GM18951 (cell line): ENCODE data around the gene RHBDD2.
"Not testable (repeated sequence)": the region's sequence is repeated elsewhere in the genome, so short reads cannot be mapped to it uniquely, and the experiment has no call there.

ENCODE experiments used
- POLR2A ChIP-seq: IDR thresholded peaks from 4 replicates; pipeline ENCODE4 v1.6.1; 2011; ENCODE audit warnings: mild to moderate bottlenecking; ENCODE audit not compliant: insufficient read length, insufficient read depth; ENCODE audit errors: extremely low read depth
- in situ Hi-C: fragments of 300-500 bp; cut with MboI; formaldehyde crosslinking; loops from one replicate; pipeline ENCODE4 v1.12.0; 2022; ENCODE audit warnings: low sequenced_read_pairs, mixed read lengths, inconsistent platforms; ENCODE audit not compliant: unreplicated experiment

Gene RHBDD2

GRCh38 chr7:75875113-75876080 is 3.4 kb upstream of the RHBDD2 start:
- TF ChIP-seq POLR2A: no peak
- in situ Hi-C loops: no loop called here

GRCh38 chr7:75876126-75876881 is 2.5 kb upstream of the RHBDD2 start:
- no peak for TF ChIP-seq POLR2A
- in situ Hi-C loops: no loop called here

DNA sequence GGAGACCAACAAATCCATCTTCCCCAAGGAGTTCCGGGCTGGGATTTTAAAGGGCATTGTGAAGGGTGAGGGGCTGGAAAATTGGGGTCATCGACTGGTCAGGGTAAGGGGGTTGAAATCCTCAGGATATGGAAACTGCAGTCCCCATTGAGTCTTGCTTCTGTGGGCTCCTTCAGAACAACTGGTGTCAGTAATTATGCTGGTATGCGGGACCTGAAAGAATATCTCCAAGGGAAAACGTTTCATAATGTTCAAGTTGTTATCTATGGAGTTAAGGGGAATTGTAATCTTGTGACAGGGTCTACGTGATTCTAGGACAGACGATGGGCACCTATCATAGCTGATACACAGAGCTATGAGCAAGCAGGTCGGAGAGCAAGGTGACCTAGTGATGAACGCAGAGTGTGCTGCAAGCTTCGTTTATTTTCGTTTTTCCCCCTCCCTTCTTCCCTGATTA is 494 bp upstream of the RHBDD2 start:
- in situ Hi-C loops: no loop called here

GRCh38 chr7:75879771-75880184 is 944 bp downstream of the RHBDD2 start:
- in situ Hi-C loops: no loop called here
- no peak for TF ChIP-seq POLR2A

More for the DNA sequence above, 494 bp upstream of the RHBDD2 start:
- TF ChIP-seq POLR2A: no peak

- no peak for TF ChIP-seq POLR2A
- in situ Hi-C loops: no loop called here
Observed at GRCh38 chr7:75880242-75880641, 1.4 kb downstream of the RHBDD2 start.

DNA sequence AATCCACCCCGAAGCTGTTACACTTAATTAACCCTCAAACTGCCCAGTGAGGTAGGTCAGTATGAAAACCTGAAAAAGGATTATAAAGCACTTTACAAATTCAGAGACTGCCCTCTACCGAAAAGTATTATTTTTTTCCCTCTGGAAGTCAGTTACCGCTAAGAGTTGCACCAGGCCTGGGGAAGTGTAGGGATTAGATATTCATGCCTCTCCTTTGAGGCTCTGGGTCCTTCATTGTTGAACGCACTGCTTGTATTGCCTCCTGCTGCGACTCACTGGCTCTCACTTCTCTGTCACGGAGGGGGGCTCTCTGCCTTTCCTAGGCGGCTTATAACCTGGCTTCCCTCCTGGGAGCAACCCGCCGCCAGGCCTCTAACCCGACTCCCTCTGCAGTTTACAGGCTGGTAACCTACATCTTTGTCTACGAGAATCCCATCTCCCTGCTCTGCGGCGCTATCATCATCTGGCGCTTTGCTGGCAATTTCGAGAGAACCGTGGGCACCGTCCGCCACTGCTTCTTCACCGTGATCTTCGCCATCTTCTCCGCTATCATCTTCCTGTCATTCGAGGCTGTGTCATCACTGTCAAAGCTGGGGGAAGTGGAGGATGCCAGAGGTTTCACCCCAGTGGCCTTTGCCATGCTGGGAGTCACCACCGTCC is 2.7 kb downstream of the RHBDD2 start:
- TF ChIP-seq POLR2A: no peak
- in situ Hi-C loops: no loop called here

GRCh38 chr7:75883265-75883824 is 4.5 kb downstream of the RHBDD2 start:
- in situ Hi-C loops: not testable (repeated sequence)

GRCh38 chr7:75884476-75884875 is 5.6 kb downstream of the RHBDD2 start:
- TF ChIP-seq POLR2A: no peak
- in situ Hi-C loops: no loop called here

DNA sequence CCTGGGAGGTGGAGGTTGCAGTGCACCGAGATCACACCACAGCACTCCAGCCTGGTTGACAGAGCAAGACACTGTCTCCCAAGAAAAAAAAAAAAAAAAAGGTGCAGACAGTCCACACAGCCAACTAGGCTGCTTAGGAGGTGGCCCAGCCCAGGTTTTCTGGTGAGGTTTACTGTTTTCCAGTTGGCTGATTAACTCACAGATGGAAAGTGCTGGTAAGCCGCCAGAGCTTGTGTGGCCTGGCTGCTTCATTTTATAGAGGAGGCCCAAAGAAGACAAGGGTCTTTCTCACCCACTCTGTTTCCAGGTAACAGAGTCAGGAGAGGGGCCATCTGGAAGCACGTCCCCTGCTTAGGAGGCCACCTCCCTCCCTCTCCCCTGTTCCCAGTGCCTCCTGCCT is 6.2 kb downstream of the RHBDD2 start:
- no peak for TF ChIP-seq POLR2A
- in situ Hi-C loops: no loop called here

DNA sequence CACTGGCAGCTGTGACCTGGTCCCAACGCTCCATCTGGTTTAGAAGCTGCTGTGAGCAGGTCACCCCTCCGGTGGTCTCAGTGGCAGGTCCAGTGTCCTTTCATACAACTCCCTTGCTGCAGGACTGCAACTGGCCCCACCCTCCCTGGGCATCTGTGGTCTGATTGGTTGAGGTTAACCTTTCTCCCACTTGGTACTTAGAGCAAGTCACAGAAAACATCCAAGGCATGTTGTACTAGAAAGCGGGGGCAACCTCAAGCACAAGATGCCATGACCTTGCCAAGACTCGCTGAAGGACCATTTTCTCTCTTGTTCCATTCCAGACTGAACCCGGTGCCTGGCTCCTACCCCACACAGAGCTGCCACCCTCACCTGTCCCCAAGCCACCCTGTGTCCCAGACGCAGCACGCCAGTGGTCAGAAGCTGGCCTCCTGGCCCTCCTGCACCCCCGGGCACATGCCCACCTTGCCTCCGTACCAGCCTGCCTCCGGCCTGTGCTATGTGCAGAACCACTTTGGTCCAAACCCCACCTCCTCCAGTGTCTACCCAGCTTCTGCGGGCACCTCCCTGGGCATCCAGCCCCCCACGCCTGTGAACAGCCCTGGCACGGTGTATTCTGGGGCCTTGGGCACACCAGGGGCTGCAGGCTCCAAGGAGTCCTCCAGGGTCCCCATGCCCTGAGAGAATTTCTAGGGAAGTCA is 9.0 kb downstream of the RHBDD2 start:
- in situ Hi-C loops: no loop called here
- no peak for TF ChIP-seq POLR2A

GRCh38 chr7:75888464-75889222 is 9.8 kb downstream of the RHBDD2 start:
- in situ Hi-C loops: no loop called here
- no peak for TF ChIP-seq POLR2A
